Limb (tissue), 2 donors: Measurements from ENCODE around the gene CD164L2.
"Not testable (repeated sequence)": the region's sequence is repeated elsewhere in the genome, so short reads cannot be mapped to it uniquely, and the experiment has no call there.

ENCODE experiments used
- DNase-seq, 2 donors: peaks; one replicate each; pipeline ENCODE4 v3.0.0-alpha.2; 2016; ENCODE audit errors: extremely low spot score in 2 of 2

CD164L2 gene

DNA sequence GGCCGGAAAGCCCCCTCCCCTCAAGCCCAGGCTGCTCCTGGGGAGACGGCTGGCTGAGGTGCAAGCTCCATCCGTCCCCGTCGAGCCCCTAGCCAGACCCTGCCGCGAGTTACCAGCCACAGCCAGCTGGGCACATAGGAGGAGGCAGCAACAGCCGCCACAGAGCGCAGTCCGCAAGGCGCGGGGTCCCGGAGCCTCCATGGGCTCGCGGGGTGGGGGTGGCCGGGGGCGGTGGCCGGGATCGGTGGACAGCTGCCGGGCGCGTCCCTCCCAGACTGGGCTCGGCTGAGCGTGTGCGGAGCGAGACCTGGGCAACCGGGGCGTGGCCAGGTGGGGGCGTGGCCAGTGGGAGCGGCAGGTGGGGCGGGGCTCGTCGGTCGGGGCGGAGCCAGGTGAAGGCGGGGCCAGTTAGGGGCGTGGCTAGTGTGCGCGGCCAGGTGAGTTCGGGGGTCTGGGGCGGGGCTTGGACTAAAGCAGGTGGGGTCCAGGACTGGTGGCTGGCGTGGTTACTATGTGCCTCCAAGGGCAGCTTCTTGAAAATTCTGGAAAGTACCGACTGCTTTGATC lies at the start of gene CD164L2:
TSS of gene CD164L2 (minus strand) at position 295 of the 567 bp plus-strand sequence. CDS start at position 201, 94 bp downstream.
- DNase-seq, result peak in 1 of 2 donors; percentile 51

DNA sequence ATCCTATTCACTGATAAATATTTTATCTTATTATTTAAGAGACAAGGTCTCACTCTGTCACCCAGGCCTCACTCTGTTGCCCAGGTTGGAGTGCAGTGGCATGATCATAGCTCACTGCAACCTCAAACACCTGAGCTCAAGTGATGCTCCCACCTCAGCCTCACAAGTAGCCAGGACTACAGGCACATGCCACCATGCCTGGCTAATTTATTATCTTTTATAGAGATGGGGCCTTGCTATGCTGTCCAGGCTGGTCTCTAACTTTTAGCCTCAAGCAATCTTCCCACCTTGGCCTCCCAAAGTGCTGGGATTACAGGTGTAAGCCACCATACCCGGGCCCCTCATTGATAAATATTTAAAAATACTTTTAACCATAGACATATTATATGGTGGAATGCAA lies 49.6 kb upstream of the CD164L2 start:
- DNase-seq, result not testable (repeated sequence)

DNA sequence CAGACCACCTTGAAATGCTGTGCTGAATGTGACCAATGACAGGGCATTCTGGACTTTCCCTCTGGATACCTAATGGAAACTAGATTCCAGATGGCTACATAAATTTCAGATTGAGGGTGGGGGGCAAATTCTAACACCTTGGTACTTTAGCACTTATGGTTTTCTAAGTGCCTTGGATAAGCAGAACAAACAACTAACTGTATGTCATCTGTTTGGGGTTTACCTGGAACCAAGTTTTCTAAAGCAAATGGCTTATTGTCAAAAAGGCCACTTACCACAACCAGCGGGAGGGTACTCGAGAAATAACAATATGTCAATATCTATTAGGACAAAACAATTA lies 48.4 kb upstream of the CD164L2 start:
- DNase-seq, result no peak

DNA sequence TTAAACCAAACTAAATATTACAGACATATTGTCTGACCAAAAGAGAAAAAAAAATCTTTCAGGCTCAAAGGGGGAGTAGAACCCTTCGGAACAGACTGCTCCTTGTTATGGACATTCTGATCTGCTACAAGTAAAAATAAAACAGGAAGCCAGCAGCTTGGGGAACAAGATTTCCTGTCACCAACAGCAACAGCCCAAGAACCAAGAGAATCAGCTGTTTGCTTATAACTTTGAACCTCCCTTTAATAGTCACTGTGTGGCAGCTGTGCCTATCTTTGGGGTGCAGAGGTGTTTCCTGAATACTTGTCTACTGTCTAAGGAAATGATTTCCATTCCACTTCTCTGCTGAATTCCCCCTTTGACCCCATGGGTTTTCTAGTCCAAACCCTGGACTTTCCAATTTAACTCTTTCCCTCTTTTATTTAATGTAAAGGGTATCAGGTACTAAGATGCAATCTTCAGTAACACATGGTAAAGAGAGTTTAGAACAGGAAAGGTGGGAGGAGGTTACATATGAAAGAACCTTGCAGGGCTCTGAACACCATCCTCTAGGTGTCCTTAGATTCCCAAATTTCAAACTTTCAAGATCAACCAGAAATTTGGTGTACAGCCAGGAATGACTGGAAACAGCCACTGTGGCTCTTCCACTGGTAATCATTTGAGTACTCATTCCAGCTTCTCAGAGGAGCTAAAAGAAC lies 47.9 kb upstream of the CD164L2 start:
- DNase-seq, result no peak

DNA sequence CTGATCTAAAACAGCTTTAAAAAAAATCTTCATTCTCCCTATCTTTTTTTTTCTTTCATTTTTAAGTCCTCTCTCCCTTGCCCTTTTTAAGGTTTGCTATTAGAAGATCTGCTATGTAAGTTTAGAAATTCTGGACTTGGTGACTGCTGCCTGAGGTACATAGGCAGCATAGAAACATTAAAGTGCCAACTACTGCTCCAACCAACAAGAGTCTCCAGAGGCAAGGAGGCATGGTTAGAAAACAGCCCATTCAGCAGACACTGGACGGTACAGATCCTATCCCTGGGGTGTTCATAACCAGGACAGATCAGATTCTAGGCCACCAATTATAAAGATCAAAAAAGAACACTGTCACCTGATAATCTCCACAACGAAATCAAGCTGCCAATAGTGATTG lies 45.9 kb upstream of the CD164L2 start:
- DNase-seq, result no peak

DNA sequence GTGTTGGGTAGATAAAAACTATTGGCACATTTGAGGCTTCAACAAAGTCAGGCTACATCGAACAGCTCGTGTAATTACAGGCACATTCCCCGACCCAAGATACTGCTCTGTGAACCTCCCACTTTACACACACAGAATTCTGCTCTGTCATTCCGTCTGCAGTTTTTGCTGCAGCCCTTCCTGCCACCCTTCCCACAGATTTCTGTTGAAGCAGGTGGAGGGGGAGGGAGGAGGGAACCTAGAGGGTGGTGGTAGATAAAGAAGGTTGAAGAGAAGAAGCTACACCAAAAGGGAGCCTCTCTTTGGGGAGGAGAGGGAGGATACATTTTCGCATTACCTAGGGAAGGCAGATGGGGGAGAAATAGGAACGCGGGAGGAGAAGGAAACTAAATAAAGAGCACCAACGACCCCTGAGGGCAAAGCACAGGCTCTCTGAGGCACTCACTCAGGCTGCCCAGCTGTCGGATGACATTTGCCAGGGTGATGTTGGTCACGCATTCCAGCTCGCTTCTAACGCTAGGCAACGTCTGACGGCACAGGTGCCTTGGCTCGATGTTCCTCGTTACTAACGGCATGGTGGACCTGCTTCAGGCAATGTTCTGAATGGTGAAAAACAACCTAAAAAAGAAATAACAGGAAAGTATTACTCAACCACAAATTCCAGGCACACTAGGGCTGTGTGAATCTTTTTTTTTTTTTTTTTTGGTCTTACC lies 45.3 kb upstream of the CD164L2 start:
- DNase-seq, result no peak

DNA sequence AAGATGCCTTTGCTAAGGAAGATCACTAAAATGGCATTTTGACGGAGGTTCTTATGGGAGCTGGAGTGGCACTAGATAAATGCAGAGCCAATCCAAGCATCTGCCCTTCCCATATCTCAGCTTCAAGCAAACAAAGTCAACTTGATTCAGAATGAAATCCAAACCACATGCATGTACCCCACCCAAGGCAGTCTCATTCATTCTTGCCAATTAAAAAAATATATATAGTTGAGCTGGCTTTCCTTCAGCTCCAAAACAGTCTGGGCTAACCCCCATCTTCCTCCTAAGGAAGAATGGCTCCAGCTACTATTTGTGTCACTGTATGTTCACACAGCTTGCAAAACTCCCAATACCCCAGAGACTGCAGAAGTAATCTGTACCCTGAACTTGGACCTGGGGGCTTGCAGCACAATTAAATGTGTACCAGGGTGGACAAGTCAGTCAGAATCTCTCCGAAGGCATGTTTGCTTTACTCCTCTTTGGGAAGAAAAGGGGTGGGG lies 44.7 kb upstream of the CD164L2 start:
- no peak for DNase-seq

DNA sequence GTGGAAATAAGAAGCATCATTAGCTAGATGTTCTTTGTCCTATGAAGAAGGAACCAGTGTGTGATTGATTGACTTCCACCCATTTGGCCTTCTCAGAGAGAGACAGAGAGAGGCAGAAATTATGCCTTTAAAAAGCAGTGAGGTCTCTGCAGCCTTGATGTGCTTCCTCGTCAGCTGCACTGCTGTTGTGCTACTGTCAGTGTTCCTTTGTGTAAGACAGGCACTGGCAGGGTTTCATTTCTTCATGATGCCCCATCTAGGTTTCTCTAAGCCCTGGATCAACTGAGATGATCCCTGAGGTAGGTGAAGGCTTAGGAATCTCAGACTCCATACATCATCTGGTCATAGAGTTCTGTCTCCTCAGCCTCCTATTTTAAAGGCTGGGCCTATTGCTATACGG lies 44.2 kb upstream of the CD164L2 start:
- no peak for DNase-seq

DNA sequence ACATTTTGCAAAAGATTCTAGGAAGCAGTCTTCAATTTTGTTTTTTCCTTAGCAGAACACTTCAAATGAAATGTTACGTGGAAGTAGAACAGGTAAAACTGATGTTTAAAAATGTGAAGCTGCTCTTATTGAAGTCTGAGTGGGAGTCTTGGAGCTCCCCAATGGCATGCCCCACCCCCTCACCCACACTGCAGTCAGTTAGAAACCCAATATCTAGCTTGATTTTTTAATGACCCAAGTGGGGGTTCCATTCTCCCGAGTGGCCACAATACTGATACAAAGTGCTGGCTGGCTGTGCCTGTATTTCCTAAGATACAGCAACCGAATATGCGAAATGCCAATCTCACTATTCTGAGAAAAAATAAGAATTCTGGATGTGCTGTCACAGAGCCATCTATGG lies 40.6 kb upstream of the CD164L2 start:
- no peak for DNase-seq

DNA sequence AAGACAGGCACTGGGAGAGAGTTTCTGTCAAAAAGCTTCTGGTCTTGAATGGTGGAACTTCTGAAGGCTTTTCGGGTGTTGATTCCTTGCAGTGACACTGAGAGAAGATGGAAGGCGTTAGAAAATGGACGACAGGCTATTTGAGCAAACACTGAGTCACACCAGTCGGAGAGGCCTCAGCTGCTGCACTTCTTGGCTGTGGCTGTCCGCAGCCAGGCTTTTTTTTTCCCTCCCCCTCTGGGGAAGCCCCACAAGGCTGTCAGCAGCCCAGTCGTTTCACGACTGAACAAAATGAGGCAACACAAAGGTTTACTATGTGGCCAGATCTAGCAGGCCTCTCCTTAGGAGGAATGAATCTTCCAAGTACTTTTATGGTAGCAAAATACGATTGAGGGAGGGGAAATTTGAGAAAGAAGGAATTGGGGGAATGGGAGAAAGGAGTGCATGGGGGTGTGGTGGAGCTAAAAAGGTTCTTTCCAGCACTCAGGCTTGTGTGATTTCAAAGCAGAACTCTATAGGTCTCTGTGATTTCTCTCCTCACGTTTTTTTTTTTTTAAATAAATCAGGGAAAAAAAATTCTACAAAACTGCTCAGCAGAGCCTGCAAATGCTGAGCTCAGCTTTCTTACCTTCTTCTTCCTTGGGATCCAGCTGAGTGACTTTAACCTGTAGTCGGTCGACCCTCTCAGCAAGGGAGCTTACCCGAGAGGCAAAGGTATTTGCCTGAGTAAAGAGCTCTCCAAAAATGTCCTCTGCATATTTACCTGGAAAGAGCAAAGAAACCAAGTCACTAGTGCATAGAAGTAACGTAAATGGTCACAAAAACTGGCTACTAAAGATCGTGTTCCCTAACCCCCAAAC lies 35.4 kb upstream of the CD164L2 start:
- DNase-seq, result peak; percentile 68 to 72

DNA sequence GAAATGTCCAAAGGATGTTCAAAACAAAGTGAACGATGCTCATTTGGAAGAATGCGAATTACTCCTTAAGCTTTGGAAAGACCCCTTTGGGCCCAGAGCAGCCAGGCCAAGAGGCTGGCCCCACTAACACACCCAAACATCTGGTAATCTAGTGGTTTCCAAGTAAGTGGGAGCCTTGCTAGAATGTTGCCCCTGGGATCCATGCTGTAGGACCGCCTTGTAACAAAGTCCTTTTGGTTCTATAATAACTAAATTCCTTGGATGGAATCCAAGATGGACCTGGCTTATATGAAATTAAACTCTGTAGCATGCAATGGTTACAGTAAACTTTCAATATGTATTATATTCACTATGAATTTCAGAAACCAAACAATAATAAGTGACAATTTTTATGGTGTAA lies 34.6 kb upstream of the CD164L2 start:
- no peak for DNase-seq

DNA sequence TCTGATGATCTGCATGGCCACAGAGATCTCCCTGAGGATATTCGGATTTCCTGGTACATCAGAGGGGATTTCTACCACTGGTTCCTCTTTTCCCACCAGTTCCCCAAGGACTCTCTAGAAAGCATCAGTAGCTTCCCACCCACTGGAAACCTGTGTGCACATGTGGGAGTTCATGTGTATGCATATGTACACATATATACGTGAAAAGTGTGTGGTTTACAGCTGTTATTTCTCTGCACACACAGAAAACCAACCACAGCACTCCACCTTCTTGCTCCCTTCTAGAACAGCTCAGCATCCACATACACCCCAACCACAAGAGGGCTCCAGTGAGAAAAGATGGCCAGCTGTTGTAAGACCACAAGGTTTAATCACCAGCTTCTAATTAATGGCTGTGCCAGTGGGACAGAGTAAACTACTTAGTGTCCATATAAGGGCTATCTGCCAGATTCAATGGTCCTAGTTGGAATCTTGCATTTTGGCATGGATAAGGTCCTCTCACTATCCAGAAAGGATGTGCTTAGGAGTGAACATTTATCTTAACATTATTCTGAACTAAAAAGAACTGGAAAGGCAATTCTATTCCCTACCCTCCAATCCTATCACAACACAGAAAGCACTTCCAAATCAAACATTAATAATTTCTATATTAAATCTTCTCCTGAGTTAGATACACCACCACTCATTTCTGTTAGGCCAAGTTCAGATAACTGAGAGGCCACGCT lies 33.4 kb upstream of the CD164L2 start:
- DNase-seq, result no peak

DNA sequence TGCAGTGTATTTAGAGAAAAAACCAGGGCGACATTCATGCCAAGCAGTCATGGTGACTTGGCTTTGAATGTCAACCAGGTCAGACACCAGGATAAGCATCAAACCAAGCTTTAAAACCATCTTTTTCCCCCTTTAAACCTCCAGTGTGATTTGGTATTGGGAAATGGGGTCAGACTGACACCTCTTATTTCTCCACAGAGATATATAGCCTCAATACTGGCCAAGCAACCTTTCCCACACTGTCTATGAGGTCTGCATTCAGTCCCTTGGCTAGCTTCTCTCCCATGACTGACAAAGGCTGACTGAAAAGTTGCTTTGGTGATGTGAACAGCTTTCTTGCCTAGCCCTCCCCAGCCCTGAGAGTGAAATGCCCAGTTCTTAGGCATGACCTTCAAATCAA lies 31.0 kb upstream of the CD164L2 start:
- no peak for DNase-seq

DNA sequence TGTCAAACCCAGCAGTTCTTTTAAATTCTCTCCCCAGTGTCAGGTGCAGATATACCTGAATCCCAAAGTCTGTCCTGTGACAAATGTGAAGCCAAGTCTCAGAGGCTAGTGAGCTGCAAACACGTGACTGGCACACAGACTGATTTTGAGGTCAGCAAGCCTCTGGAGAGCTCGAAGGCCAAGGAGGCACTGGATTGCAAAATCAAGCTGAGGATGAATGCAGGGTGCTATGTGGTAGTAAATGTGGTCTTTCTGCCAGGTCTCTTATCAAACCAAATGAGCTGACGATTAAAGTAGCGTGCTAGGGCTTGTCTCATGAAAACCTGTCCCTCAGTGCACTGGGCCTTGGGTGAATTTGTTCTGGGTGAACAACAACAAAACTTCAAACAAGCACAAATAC lies 29.9 kb upstream of the CD164L2 start:
- DNase-seq, result no peak

DNA sequence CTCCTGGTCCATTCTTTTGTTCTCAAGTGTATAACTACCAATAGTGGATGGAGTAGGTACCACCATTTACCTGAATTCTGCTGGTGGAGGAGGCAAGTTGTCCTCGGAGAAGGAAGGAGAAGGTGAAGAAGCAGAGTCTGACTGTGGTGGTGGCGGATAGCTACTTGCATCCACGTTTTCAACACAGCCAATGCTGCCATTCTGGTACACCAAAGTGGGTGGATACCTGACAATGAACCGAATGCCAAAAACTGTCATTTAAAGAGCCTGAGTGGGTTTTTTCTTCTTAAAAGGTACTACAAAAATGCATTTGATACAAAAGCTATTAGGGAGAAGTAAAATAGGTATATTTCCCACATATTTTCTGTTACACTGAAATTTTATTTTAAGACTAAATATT lies 29.4 kb upstream of the CD164L2 start:
- no peak for DNase-seq

DNA sequence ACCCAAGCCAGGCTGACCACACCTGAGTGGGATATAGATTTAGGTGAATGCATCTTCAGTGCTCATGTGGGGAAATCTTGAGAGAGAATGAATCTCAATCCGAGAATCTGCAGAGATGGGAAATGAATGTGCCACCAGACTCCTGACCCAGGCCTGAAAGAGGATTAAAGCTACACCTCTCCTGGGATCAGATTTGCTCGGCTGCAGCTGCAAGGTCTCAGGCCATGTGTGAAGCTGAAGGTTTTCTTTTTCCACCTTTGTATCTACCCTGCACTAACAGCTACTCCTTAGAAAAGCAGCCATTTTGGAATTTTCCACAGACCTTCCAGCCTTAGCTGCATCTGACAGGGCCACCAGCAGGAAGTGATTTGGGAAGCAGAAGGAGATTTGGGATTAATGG lies 27.6 kb upstream of the CD164L2 start:
- DNase-seq, result no peak

DNA sequence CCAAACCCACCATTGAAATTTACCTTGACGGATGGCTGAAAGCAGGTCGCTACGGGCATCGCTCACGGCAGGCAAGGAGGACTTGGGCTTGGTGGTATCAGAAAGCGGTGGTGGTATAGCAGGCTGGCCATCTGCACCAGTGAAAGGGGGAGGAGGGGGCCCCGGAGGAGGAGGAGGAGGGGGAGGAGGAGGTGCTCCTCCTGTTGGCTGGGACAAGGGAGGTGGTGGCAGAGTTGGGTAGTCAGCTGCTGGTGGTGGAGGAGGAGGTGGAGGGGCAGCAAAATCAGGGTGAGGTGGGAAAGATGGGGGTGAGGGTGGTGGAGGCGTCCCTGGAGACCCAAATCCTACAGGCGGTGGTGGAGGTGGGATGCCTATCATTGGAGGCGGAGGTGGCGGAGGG lies 26.5 kb upstream of the CD164L2 start:
- no peak for DNase-seq

DNA sequence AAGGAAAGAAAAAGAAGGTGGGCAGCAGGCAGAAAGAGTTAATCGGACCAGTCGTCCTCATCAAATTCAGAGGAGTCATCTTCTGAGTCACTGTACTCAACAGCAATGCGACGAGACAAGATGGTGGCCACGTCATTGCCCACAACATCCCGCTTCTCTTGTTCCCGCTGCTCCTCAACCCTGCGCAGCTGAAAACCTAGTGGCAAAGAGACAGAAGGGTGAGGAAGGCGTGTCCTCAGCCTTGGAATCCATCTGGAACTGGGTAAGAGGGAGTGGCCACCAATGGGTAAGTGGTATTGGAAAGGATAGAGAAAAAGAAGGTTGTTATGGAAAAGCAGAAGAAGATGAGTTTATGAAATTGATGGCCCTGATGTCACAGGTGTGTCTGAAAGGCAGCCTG lies 25.0 kb upstream of the CD164L2 start:
- DNase-seq, result no peak

DNA sequence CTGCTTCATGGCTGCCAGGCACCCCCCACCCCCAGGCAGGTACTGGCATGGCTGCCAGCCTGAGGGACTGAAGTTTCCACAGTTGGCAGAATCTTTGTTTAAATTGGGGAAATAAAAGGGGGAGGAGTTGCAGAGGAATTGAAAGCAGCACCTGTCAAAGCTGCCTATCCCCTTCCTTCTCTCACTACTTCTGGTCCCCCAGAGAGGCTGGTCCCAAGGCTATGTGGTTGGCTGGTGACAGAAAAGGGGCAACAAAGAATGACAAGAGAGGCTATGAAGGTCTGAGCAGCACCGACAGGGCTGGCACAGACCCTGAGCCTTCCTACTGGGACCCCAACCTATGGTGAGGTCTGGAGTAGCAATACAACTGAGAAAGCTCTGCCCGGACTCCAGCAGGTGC lies 23.7 kb upstream of the CD164L2 start:
- not testable (repeated sequence) for DNase-seq

DNA sequence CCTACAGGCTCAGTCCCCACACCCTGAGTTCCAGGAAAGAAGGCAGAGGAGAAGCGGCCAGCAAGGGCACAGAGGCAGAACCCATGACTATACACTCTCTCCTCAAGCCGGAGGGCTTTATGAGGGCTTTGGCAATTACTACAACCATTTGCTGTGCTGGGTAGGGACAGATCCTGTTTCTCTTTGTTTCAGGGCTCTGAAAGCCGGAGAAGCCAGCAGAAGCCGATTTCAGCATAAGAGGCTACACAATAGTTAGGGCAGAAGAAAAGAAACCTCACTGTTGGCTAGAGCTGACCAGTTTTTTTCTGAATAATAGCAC lies 23.2 kb upstream of the CD164L2 start:
- no peak for DNase-seq

DNA sequence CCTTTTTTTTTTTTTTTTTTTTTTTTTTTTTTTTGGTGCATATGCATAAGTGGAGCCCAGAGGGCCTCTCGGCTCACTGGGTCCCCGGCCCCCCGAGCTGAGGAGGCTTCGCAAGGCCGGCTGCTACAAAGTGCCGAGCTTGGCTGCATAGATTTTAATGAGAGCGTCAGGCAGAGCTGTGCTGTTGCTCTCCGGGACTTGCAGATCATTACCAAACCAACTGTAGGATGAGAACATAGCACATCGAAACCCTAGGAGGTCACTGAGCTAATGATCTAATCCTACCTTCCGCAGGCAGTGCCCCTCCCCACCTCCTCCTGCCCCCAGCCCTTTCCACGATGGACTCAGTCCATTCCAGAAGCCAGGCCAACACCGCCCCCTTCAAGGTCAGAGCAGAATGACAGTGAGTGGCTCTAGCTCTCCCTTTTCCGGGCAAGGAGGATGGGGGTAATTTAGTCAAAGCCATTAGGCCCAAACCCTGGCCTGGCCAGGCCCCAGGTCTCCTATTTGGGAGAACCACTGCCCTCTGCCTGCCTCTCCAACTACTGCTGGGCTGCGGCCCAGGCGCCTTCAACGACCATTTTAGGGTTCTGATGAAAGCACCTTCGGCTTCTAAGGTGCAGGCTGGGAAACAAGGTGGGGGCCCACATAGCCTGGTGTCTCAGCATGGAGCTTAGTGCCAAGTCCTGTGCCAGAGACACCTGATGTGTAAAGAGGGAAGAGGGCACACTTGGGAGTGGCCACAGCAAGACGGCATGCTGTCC lies 22.6 kb upstream of the CD164L2 start:
- DNase-seq, result not testable (repeated sequence)
